IMR-90 (cell line): Measurements from ENCODE around the gene TRIM6. TPM values are rescaled to one million over a fixed set of nuclear protein-coding genes. Genes with fewer than 3 reads are reported as not detected.

Experiments
- ATAC-seq: fragments of 200-7000 bp; cut with Tn5 transposase; 2 replicates; pipeline ENCODE4 v1.9.1; 2020; ENCODE audit warnings: low read depth, mild to moderate bottlenecking, moderate library complexity
- BruUV-seq: library from RNA; stranded (reverse); fragments of 400-500 nt; replicated peaks from 2 replicates; lab custom pipeline; 2021; lab: Mats Ljungman, UMichigan
- CTCF ChIA-PET: fragments of 300-600 bp; formaldehyde crosslinking; extraction: SDS; loops from one replicate; lab custom pipeline; 2021; ENCODE audit warnings: antibody characterized with exemption; lab: Yijun Ruan, JAX
- POLR2A ChIA-PET: fragments of 300-600 bp; sonication (Branson Sonifier 250); formaldehyde crosslinking; loops from one replicate; lab custom pipeline; 2022; ENCODE audit warnings: antibody characterized with exemption; ENCODE audit not compliant: unreplicated experiment; lab: Charles Lee
- DNase-seq: peaks from one replicate; pipeline ENCODE4 v3.0.0; 2013
- H2AFZ ChIP-seq: replicated peaks from 2 replicates; pipeline ENCODE3; 2013; ENCODE audit warnings: low read length, mild to moderate bottlenecking; ENCODE audit not compliant: poor library complexity
- H2AK5ac ChIP-seq: 2 replicates; pipeline ENCODE4 v1.6.1; 2013; ENCODE audit warnings: low read depth, low read length, inconsistent platforms
- H2AK9ac ChIP-seq: replicated peaks from 2 replicates; pipeline ENCODE3; 2013; ENCODE audit warnings: mild to moderate bottlenecking, low read depth, low read length, moderate library complexity; ENCODE audit not compliant: poor library complexity
- H2BK120ac ChIP-seq: 2 replicates; pipeline ENCODE4 v1.6.1; 2013; ENCODE audit warnings: low read depth, low read length, inconsistent platforms
- H2BK15ac ChIP-seq: 3 replicates; pipeline ENCODE4 v1.6.1; 2013; ENCODE audit warnings: low read depth, low read length, inconsistent platforms
- H2BK20ac ChIP-seq: 2 replicates; pipeline ENCODE4 v1.6.1; 2013; ENCODE audit warnings: low read depth, mild to moderate bottlenecking, inconsistent platforms, low read length, moderate library complexity
- H2BK5ac ChIP-seq: 2 replicates; pipeline ENCODE4 v1.6.1; 2013; ENCODE audit warnings: mild to moderate bottlenecking, low read depth, low read length, inconsistent platforms; ENCODE audit not compliant: poor library complexity, severe bottlenecking
- H3K14ac ChIP-seq: replicated peaks from 2 replicates; pipeline ENCODE4 v1.6.1; 2013; ENCODE audit warnings: low read depth, low read length, inconsistent platforms
- H3K18ac ChIP-seq: 2 replicates; pipeline ENCODE4 v1.6.1; 2013; ENCODE audit warnings: low read depth, low read length, control low read depth
- H3K23ac ChIP-seq: 2 replicates; pipeline ENCODE4 v1.6.1; 2013; ENCODE audit warnings: low read depth, low read length, inconsistent platforms
- H3K27ac ChIP-seq: 2 replicates; pipeline ENCODE4 v1.5.1; 2013; ENCODE audit warnings: mild to moderate bottlenecking, control low read depth, low read length; ENCODE audit not compliant: insufficient read depth
- H3K27me3 ChIP-seq: 2 replicates; pipeline ENCODE4 v1.6.1; 2013; ENCODE audit warnings: low read length; ENCODE audit not compliant: control insufficient read depth, insufficient read depth
- H3K36me3 ChIP-seq: 2 replicates; pipeline ENCODE4 v1.6.1; 2013; ENCODE audit warnings: low read length, mixed read lengths; ENCODE audit not compliant: control insufficient read depth, insufficient read depth
- H3K4ac ChIP-seq: 2 replicates; pipeline ENCODE4 v1.6.1; 2013; ENCODE audit warnings: low read depth, low read length, inconsistent platforms
- H3K4me1 ChIP-seq: 2 replicates; pipeline ENCODE4 v1.6.1; 2013; ENCODE audit warnings: low read length, mixed read lengths; ENCODE audit not compliant: control insufficient read depth, insufficient read depth
- H3K4me2 ChIP-seq: 2 replicates; pipeline ENCODE4 v1.6.1; 2013; ENCODE audit warnings: low read depth, mild to moderate bottlenecking, control low read depth, low read length, moderate library complexity
- H3K4me3 ChIP-seq: 2 replicates; pipeline ENCODE4 v1.5.1; 2013; ENCODE audit warnings: low read depth, mild to moderate bottlenecking, control low read depth, low read length, moderate library complexity; ENCODE audit not compliant: insufficient read depth
- H3K56ac ChIP-seq: 2 replicates; pipeline ENCODE4 v1.6.1; 2013; ENCODE audit warnings: low read length, inconsistent platforms; ENCODE audit not compliant: insufficient read depth; ENCODE audit errors: extremely low read depth
- H3K79me1 ChIP-seq, 2 experiments: 2 replicates each; pipeline ENCODE4 v1.6.1; 2013; ENCODE audit warnings: low read length in 2 of 2, inconsistent platforms in 1 of 2, low read depth in 1 of 2
- H3K9ac ChIP-seq: 2 replicates; pipeline ENCODE4 v1.6.1; 2013; ENCODE audit warnings: low read depth, low read length, control low read depth
- H3K9me1 ChIP-seq: 2 replicates; pipeline ENCODE4 v1.6.1; 2013; ENCODE audit warnings: low read length, inconsistent platforms; ENCODE audit not compliant: insufficient read depth
- H3K9me3 ChIP-seq: 2 replicates; pipeline ENCODE4 v1.6.1; 2013; ENCODE audit warnings: low read length; ENCODE audit not compliant: control insufficient read depth, insufficient read depth
- H4K20me1 ChIP-seq: 2 replicates; pipeline ENCODE4 v1.6.1; 2013; ENCODE audit warnings: low read length, inconsistent platforms; ENCODE audit not compliant: insufficient read depth
- H4K5ac ChIP-seq: 2 replicates; pipeline ENCODE4 v1.6.1; 2013; ENCODE audit warnings: mild to moderate bottlenecking, low read depth, low read length, control low read depth
- H4K8ac ChIP-seq, 2 experiments: 2 replicates each; pipeline ENCODE4 v1.6.1; 2013; ENCODE audit warnings: low read depth in 2 of 2, low read length in 2 of 2, control low read depth in 1 of 2, inconsistent platforms in 1 of 2
- H4K91ac ChIP-seq: 2 replicates; pipeline ENCODE4 v1.6.1; 2013; ENCODE audit warnings: low read depth, low read length, inconsistent platforms; ENCODE audit not compliant: insufficient read depth
- BHLHE40 ChIP-seq: fragments of 150-350 bp; IDR thresholded peaks from 2 replicates; pipeline ENCODE4 v1.6.1; 2016; ENCODE audit warnings: mild to moderate bottlenecking, low read depth, low read length
- CEBPB ChIP-seq: IDR thresholded peaks from 2 replicates; pipeline ENCODE4 v1.6.1; 2012; ENCODE audit warnings: low read depth, low read length, improper control_type of control experiment
- CHD1 ChIP-seq: IDR thresholded peaks from 2 replicates; pipeline ENCODE4 v1.6.1; 2012; ENCODE audit warnings: low read depth, low read length, improper control_type of control experiment
- FOS ChIP-seq: fragments of 150-350 bp; IDR thresholded peaks from 2 replicates; pipeline ENCODE4 v1.6.1; 2016; ENCODE audit warnings: low read depth, low read length
- MAFK ChIP-seq: IDR thresholded peaks from 2 replicates; pipeline ENCODE4 v1.6.1; 2012; ENCODE audit warnings: low read depth, low read length, improper control_type of control experiment
- MAZ ChIP-seq: IDR thresholded peaks from 2 replicates; pipeline ENCODE4 v1.6.1; 2012; ENCODE audit warnings: low read depth, mild to moderate bottlenecking, low read length, improper control_type of control experiment, moderate library complexity, borderline replicate concordance
- MXI1 ChIP-seq: IDR thresholded peaks from 2 replicates; pipeline ENCODE4 v1.6.1; 2012; ENCODE audit warnings: low read depth, mild to moderate bottlenecking, low read length, moderate library complexity, borderline replicate concordance
- NFE2L2 ChIP-seq: fragments of 150-350 bp; IDR thresholded peaks from 2 replicates; pipeline ENCODE4 v1.6.1; 2016; ENCODE audit warnings: low read depth, mild to moderate bottlenecking, low read length
- POLR2A ChIP-seq: IDR thresholded peaks from 2 replicates; pipeline ENCODE4 v1.6.1; 2012; ENCODE audit warnings: mild to moderate bottlenecking, low read depth, low read length
- RAD21 ChIP-seq: IDR thresholded peaks from 2 replicates; pipeline ENCODE4 v1.6.1; 2012; ENCODE audit warnings: low read length, improper control_type of control experiment
- RCOR1 ChIP-seq: IDR thresholded peaks from 2 replicates; pipeline ENCODE4 v1.6.1; 2012; ENCODE audit warnings: mild to moderate bottlenecking, low read length, improper control_type of control experiment; ENCODE audit not compliant: insufficient replicate concordance
- RFX5 ChIP-seq: IDR thresholded peaks from 2 replicates; pipeline ENCODE4 v1.8.0; 2012; ENCODE audit warnings: low read depth, mild to moderate bottlenecking, low read length, moderate library complexity
- SMC3 ChIP-seq: fragments of 150-350 bp; IDR thresholded peaks from 2 replicates; pipeline ENCODE4 v1.6.1; 2016; ENCODE audit warnings: low read depth, mild to moderate bottlenecking, antibody characterized with exemption, low read length, moderate library complexity
- dilution Hi-C: fragments of 300-500 bp; cut with HindIII; formaldehyde crosslinking; loops from one replicate; pipeline ENCODE4 v1.14.3; 2018; ENCODE audit warnings: low sequenced_read_pairs; ENCODE audit not compliant: unreplicated experiment
- in situ Hi-C: fragments of 300-500 bp; cut with MboI; formaldehyde crosslinking; loops from 3 replicates; pipeline ENCODE4 v1.14.3; 2019; ENCODE audit warnings: low sequenced_read_pairs, inconsistent platforms, mixed read lengths
- intact Hi-C: fragments of 100-400 bp; cut with micrococcal nuclease; formaldehyde crosslinking; loops from 2 replicates; pipeline ENCODE4 v1.10.0; 2022
- polyA plus RNA-seq, 3 experiments: library from polyadenylated mRNA; depleted of rRNA; stranded (reverse); fragments of >200 nt; gene quantifications; 2 replicates each; pipeline ENCODE4 v1.2.3, GENCODE V29; 2012; ENCODE audit warnings: low replicate concordance in 1 of 3
- total RNA-seq: library from RNA; depleted of rRNA; stranded (reverse); fragments of >200 nt; gene quantifications from 2 replicates; pipeline ENCODE4 v1.2.3, GENCODE V29; 2012
- TF ChIP-seq, protein P1 (sequence below): conservative IDR thresholded peaks from 2 replicates; pipeline ENCODE4 v1.5.1; 2012; ENCODE audit warnings: mild to moderate bottlenecking, low read depth, low read length, improper control_type of control experiment
- TF ChIP-seq, protein P2 (sequence below): fragments of 150-350 bp; IDR thresholded peaks from 2 replicates; pipeline ENCODE4 v1.6.1; 2016; ENCODE audit warnings: low read depth, mild to moderate bottlenecking, low read length, moderate library complexity, borderline replicate concordance
- TF ChIP-seq, protein P3 (sequence below): fragments of 150-350 bp; IDR thresholded peaks from 2 replicates; pipeline ENCODE4 v1.6.1; 2017; ENCODE audit warnings: mild to moderate bottlenecking, antibody characterized with exemption, low read length, low read depth

The TRIM6 gene
- total and polyA plus RNA-seq, 2 of the 4 experiments (the other 2 are of a cell fraction), result 3.9 to 4.7 TPM

- Histone ChIP-seq H2BK15ac (no peak overlapping the region), H3K56ac (no peak overlapping the region), H2BK20ac (no peak overlapping the region), H4K20me1 (no peaks in the 10 kb centered on the region), H3K9ac (no peak overlapping the region), H3K79me1 (no peaks in the 10 kb centered on the region), H3K9me3 (no peaks in the 10 kb centered on the region), H2AFZ (no peak overlapping the region), H3K4me1 (no peaks in the 10 kb centered on the region), H4K91ac (no peak overlapping the region), H4K5ac (no peak overlapping the region), H3K36me3 (no peaks in the 10 kb centered on the region), H2BK120ac (no peak overlapping the region), H3K4me2 (no peak overlapping the region), H3K18ac (no peak overlapping the region), H3K23ac (no peak overlapping the region), H3K27ac (no peak overlapping the region), H2AK5ac (no peak overlapping the region), H3K4ac (no peak overlapping the region), H2AK9ac (no peak overlapping the region), H3K4me3 (no peak overlapping the region), H3K9me1 (no peaks in the 10 kb centered on the region), H3K14ac (no peak overlapping the region), H3K27me3 (peaks cover 2% of the 10 kb centered on the region; the same call in 1 of the 2 replicates), H2BK5ac (no peak overlapping the region), H4K8ac (no peak overlapping the region)
- in situ Hi-C loops (no loop called here), dilution Hi-C loops (no loop called here), intact Hi-C loops (no loop called here)
- no peak for DNase-seq
- no TSS peak for BruUV-seq
- TF ChIP-seq FOS, result no peak
- TF ChIP-seq, protein P1, sequence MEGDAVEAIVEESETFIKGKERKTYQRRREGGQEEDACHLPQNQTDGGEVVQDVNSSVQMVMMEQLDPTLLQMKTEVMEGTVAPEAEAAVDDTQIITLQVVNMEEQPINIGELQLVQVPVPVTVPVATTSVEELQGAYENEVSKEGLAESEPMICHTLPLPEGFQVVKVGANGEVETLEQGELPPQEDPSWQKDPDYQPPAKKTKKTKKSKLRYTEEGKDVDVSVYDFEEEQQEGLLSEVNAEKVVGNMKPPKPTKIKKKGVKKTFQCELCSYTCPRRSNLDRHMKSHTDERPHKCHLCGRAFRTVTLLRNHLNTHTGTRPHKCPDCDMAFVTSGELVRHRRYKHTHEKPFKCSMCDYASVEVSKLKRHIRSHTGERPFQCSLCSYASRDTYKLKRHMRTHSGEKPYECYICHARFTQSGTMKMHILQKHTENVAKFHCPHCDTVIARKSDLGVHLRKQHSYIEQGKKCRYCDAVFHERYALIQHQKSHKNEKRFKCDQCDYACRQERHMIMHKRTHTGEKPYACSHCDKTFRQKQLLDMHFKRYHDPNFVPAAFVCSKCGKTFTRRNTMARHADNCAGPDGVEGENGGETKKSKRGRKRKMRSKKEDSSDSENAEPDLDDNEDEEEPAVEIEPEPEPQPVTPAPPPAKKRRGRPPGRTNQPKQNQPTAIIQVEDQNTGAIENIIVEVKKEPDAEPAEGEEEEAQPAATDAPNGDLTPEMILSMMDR, result no peak
- TF ChIP-seq, protein P2, sequence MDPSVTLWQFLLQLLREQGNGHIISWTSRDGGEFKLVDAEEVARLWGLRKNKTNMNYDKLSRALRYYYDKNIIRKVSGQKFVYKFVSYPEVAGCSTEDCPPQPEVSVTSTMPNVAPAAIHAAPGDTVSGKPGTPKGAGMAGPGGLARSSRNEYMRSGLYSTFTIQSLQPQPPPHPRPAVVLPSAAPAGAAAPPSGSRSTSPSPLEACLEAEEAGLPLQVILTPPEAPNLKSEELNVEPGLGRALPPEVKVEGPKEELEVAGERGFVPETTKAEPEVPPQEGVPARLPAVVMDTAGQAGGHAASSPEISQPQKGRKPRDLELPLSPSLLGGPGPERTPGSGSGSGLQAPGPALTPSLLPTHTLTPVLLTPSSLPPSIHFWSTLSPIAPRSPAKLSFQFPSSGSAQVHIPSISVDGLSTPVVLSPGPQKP, result no peak
- no peak for TF ChIP-seq NFE2L2
- no peak for TF ChIP-seq CHD1
- no peak for TF ChIP-seq RAD21
- TF ChIP-seq, protein P3, sequence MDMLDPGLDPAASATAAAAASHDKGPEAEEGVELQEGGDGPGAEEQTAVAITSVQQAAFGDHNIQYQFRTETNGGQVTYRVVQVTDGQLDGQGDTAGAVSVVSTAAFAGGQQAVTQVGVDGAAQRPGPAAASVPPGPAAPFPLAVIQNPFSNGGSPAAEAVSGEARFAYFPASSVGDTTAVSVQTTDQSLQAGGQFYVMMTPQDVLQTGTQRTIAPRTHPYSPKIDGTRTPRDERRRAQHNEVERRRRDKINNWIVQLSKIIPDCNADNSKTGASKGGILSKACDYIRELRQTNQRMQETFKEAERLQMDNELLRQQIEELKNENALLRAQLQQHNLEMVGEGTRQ, result no peak
- TF ChIP-seq POLR2A, result no peak
- no peak for TF ChIP-seq SMC3
- TF ChIP-seq MAZ, result no peak
- no peak for TF ChIP-seq RCOR1
- TF ChIP-seq BHLHE40, result no peak
- TF ChIP-seq MXI1, result no peak
- no peak for TF ChIP-seq RFX5
- no peak for TF ChIP-seq MAFK
- no peak for TF ChIP-seq CEBPB
- CTCF ChIA-PET, result no interaction called here
- ATAC-seq, result no peak
- POLR2A ChIA-PET, result no interaction called here
Observed at GRCh38 chr11:5577101-5577500, 19.3 kb upstream of the TRIM6 start.
